Bronchial epithelial cell (primary cell): ENCODE results near the gene EIF1AX. TPM values are rescaled to one million over a fixed set of nuclear protein-coding genes. Genes with fewer than 3 reads are reported as not detected.

Experiments
- DNase-seq: peaks from one replicate; pipeline ENCODE4 v3.0.0-alpha.2; 2010; ENCODE audit warnings: low read depth
- FAIRE-seq: peaks from 2 replicates; lab custom pipeline; 2011; peaks lifted over from hg19 to GRCh38; lab: Jason Lieb, UNC
- H3K27me3 ChIP-seq: 2 replicates; pipeline ENCODE4 v1.5.1; 2011; ENCODE audit warnings: low read length; ENCODE audit not compliant: control insufficient read depth, insufficient read depth
- H3K36me3 ChIP-seq: 2 replicates; pipeline ENCODE4 v1.5.1; 2011; ENCODE audit warnings: low read length; ENCODE audit not compliant: control insufficient read depth, insufficient read depth
- H3K4me3 ChIP-seq: 2 replicates; pipeline ENCODE4 v1.5.1; 2011; ENCODE audit warnings: mild to moderate bottlenecking, low read depth, low read length, control low read depth
- total RNA-seq: library from RNA; depleted of rRNA; stranded (reverse); fragments of >200 nt; gene quantifications from 2 replicates; pipeline ENCODE4 v1.2.1, GENCODE V29; 2014
- TF ChIP-seq, protein P1 (sequence below): IDR thresholded peaks from 2 replicates; pipeline ENCODE4 v1.5.1; 2011; ENCODE audit warnings: mild to moderate bottlenecking, moderate library complexity, low read length, control low read depth, inconsistent platforms; ENCODE audit not compliant: insufficient read depth, severe bottlenecking

Gene EIF1AX
- total RNA-seq, 1 donor from 2014 or later, result 29.2 TPM

DNA sequence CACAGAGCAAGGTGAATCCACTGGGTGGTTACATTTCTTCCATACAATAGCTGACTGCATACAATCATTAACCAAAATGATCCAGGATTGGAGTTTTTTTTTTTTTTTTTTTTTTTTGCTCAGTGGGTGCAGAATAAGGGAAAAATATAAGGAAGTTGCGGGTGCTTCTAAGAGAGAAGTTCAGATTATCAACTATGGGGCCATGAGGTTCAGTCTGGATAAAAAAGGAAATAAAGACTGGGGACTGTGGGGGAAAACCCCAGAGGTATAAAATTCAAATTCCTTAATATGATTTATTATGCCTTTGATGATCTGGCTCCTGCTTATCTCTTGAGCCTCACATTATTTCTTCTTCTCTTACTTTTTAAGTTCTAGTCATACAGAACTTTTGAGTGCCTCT, 5.9 kb upstream of the EIF1AX start:
- no peak for FAIRE-seq

DNA sequence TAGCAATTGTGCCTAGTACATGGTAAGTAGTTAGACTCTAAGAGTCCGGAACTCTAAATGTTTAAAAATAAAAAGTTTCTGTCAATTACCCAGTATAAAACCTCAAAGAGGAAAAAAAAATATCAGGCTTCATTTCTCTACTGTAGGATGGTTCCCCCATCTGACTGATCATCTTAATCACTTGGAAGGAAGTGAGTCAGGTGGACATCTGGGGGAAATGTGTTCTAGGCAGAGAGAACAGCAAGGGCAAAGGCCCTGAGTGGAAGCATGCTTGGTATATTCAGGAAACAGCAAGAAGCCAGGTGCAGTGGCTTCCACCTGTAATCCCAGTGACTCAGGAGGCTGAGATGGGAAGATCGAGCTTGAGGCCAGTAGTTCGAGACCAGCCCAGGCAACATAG, 2.9 kb upstream of the EIF1AX start:
- Histone ChIP-seq H3K27me3 (no peaks in the 10 kb centered on the region), H3K36me3 (no peaks in the 10 kb centered on the region), H3K4me3 (no peak overlapping the region)
- FAIRE-seq (no peak), DNase-seq (peak; percentile 69)
- TF ChIP-seq, protein P1, sequence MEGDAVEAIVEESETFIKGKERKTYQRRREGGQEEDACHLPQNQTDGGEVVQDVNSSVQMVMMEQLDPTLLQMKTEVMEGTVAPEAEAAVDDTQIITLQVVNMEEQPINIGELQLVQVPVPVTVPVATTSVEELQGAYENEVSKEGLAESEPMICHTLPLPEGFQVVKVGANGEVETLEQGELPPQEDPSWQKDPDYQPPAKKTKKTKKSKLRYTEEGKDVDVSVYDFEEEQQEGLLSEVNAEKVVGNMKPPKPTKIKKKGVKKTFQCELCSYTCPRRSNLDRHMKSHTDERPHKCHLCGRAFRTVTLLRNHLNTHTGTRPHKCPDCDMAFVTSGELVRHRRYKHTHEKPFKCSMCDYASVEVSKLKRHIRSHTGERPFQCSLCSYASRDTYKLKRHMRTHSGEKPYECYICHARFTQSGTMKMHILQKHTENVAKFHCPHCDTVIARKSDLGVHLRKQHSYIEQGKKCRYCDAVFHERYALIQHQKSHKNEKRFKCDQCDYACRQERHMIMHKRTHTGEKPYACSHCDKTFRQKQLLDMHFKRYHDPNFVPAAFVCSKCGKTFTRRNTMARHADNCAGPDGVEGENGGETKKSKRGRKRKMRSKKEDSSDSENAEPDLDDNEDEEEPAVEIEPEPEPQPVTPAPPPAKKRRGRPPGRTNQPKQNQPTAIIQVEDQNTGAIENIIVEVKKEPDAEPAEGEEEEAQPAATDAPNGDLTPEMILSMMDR, result no peak

More for the DNA sequence above, 5.9 kb upstream of the EIF1AX start:
- no peaks in the 10 kb centered on the region for H3K36me3 ChIP-seq
- DNase-seq, result no peak
- H3K4me3 ChIP-seq, result no peak overlapping the region
- TF ChIP-seq, protein P1, result no peak
- no peaks in the 10 kb centered on the region for H3K27me3 ChIP-seq

DNA sequence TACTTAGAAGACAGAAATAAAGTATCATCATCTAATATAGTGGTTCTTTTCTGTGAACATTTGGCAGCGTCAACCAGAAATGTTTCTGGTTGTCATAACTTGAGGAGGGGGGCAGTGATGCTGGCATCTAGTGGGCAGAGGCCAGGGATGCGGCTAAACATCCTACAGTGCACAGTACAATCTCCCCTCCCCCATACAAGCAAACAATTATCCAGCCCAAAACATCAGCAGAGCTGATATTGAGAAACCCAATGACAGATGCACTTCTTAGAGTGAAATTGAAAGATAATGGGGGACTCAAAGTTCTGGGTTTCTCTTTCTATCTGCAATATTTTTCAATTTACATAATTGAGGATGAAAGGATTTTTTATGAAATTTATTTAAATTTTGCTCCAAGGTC, 1.9 kb upstream of the EIF1AX start:
- Histone ChIP-seq H3K27me3 (no peaks in the 10 kb centered on the region), H3K4me3 (no peak overlapping the region), H3K36me3 (no peaks in the 10 kb centered on the region)
- TF ChIP-seq, protein P1, result no peak
- FAIRE-seq (no peak), DNase-seq (no peak)

GRCh38 chrX:20143111-20143510, 1.5 kb upstream of the EIF1AX start:
- FAIRE-seq (no peak), DNase-seq (no peak)
- Histone ChIP-seq H3K36me3 (peaks cover 2% of the 10 kb centered on the region), H3K4me3 (no peak overlapping the region), H3K27me3 (no peaks in the 10 kb centered on the region)
- TF ChIP-seq, protein P1, result no peak

DNA sequence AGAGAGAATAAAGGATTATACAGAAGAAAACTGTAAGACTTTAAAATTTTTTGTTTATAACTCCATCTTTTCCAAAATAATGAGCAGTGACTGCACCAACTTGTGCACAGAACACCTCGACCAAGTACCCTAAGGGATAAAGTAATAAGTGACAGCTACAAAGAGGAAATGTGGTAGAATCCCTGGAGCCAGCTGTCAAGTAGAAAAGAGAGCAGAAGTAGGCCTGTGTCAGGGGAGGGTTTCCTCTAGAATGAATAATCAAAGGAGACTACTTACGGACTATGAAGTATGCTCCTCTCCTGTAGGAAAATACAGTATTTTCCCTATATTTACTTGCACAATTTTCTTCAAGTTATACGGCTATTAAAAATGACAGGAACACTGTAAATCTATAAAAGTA, 1.2 kb downstream of the EIF1AX start:
- TF ChIP-seq, protein P1, result no peak
- no peak for DNase-seq
- peaks cover 2% of the 10 kb centered on the region for H3K36me3 ChIP-seq
- H3K27me3 ChIP-seq, result no peaks in the 10 kb centered on the region
- H3K4me3 ChIP-seq, result peak overlapping the region; percentile 76
- FAIRE-seq, result no peak

DNA sequence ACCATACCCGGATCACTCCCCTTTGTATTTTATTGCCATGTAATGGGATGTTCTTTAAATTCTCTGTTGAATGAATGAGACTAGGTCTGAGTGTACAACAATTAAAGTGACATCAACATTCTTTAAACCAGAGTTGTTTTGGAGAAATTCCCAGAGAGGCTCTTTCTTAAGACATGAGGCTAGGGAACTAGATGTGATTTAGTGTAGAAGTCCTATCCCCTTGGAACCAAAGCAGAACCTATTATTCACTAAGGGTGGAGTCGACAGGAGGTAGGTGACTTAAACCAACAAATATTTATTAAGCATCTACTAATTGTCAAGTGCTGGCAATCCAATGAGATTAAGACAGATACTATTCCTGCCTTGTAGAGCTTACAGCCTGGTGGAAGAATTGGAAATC, 1.7 kb downstream of the EIF1AX start:
- FAIRE-seq (no peak), DNase-seq (peak; percentile 61)
- H3K27me3 ChIP-seq, result no peaks in the 10 kb centered on the region
- H3K36me3 ChIP-seq, result peaks cover 2% of the 10 kb centered on the region
- TF ChIP-seq, protein P1, result no peak
- peak overlapping the region; percentile 76 for H3K4me3 ChIP-seq
